DND-41 (cell line): ENCODE measurements around the gene ZNRF2.

Experiments
- EZH2 ChIP-seq: IDR thresholded peaks from 3 replicates; pipeline ENCODE4 v1.6.1; 2012; ENCODE audit warnings: borderline replicate concordance, low read depth, mild to moderate bottlenecking, moderate library complexity, low read length, inconsistent platforms; ENCODE audit not compliant: severe bottlenecking
- TF ChIP-seq, protein P1 (sequence below): IDR thresholded peaks from 2 replicates; pipeline ENCODE4 v1.5.1; 2012; ENCODE audit warnings: borderline replicate concordance, low read length, moderate library complexity, mild to moderate bottlenecking; ENCODE audit not compliant: poor library complexity, severe bottlenecking; ENCODE audit errors: extremely low read depth

GRCh38 chr7:30279653-30279904, 4.8 kb upstream of the ZNRF2 start:
- TF ChIP-seq, protein P1, sequence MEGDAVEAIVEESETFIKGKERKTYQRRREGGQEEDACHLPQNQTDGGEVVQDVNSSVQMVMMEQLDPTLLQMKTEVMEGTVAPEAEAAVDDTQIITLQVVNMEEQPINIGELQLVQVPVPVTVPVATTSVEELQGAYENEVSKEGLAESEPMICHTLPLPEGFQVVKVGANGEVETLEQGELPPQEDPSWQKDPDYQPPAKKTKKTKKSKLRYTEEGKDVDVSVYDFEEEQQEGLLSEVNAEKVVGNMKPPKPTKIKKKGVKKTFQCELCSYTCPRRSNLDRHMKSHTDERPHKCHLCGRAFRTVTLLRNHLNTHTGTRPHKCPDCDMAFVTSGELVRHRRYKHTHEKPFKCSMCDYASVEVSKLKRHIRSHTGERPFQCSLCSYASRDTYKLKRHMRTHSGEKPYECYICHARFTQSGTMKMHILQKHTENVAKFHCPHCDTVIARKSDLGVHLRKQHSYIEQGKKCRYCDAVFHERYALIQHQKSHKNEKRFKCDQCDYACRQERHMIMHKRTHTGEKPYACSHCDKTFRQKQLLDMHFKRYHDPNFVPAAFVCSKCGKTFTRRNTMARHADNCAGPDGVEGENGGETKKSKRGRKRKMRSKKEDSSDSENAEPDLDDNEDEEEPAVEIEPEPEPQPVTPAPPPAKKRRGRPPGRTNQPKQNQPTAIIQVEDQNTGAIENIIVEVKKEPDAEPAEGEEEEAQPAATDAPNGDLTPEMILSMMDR = no peak
- TF ChIP-seq EZH2 = no peak
